Measurements from ENCODE around the gene NKG7. TPM values are rescaled to one million over a fixed set of nuclear protein-coding genes. Genes with fewer than 3 reads are reported as not detected.
A peak's percentile ranks its signal among the peaks of the same experiment; 100 is the strongest.

NKG7 gene
- total and polyA plus RNA-seq, 2 experiments from 2014 or later: not detected

DNA sequence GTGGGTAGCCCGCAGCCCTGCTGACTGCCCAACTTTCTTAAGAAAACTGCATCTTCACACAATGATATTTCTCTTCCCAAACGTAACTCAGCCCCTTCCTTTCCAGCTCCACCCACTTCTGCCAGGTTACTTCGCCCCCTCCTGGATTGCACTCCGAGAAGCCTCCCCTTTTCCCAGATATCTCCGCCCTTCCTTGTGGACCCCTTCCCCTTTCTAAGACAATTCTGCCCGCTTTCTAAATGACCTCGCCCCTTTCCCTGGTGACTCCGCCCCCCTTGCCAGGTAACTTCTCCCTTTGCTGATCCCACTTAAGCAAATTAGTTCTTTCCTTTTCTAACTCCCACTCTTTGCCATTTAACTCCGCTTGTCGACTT, 33.2 kb downstream of the NKG7 start:
- ATAC-seq (peak; percentile 55), DNase-seq (ENCODE audit: low spot score) (peak; percentile 91)
- peaks cover 12% of the 10 kb centered on the region; the same call in 2 of the 3 replicates for H3K36me3 Mint-ChIP-seq (ENCODE audit: low read depth)

More for the DNA sequence above, 33.2 kb downstream of the NKG7 start:
- no peaks in the 10 kb centered on the region for H3K36me3 ChIP-seq (ENCODE audit: insufficient read depth)
- peak overlapping the region; percentile 72 for H3K4me2 ChIP-seq
- TF ChIP-seq CREB1 (CRISPR knock-in tag; IDR thresholded peaks at IDR 0.05; ENCODE audit: low read depth) (no peak), ETS1 (IDR thresholded peaks at IDR 0.05) (no peak), POLR2AphosphoS5 (IDR thresholded peaks at IDR 0.05; ENCODE audit: low read depth) (peak; percentile 4; the same call in 1 of the 2 replicates), EZH2 (IDR thresholded peaks at IDR 0.05; ENCODE audit: low read depth, unreplicated experiment) (no peak), REST (IDR thresholded peaks at IDR 0.05; ENCODE audit: unreplicated experiment) (no peak), EZH2phosphoT487 (IDR thresholded peaks at IDR 0.05; ENCODE audit: unreplicated experiment) (no peak), JUNB (IDR thresholded peaks at IDR 0.05; ENCODE audit: unreplicated experiment) (no peak), ZNF331 (CRISPR knock-in tag; IDR thresholded peaks at IDR 0.05; ENCODE audit: low read depth) (no peak), ZNF114 (CRISPR knock-in tag; IDR thresholded peaks at IDR 0.05) (no peak), STAT1 (IDR thresholded peaks at IDR 0.05; ENCODE audit: unreplicated experiment) (no peak), CTCF (conservative IDR thresholded peaks at IDR 0.05; ENCODE audit: low read depth in 2 of 2) (0 out of 4 replicates have a peak, but pooled peaks of 1 of the 2 experiments have one; percentile 14), NANOG (IDR thresholded peaks at IDR 0.05; ENCODE audit: borderline replicate concordance) (no peak)
- TF ChIP-seq, protein P1, sequence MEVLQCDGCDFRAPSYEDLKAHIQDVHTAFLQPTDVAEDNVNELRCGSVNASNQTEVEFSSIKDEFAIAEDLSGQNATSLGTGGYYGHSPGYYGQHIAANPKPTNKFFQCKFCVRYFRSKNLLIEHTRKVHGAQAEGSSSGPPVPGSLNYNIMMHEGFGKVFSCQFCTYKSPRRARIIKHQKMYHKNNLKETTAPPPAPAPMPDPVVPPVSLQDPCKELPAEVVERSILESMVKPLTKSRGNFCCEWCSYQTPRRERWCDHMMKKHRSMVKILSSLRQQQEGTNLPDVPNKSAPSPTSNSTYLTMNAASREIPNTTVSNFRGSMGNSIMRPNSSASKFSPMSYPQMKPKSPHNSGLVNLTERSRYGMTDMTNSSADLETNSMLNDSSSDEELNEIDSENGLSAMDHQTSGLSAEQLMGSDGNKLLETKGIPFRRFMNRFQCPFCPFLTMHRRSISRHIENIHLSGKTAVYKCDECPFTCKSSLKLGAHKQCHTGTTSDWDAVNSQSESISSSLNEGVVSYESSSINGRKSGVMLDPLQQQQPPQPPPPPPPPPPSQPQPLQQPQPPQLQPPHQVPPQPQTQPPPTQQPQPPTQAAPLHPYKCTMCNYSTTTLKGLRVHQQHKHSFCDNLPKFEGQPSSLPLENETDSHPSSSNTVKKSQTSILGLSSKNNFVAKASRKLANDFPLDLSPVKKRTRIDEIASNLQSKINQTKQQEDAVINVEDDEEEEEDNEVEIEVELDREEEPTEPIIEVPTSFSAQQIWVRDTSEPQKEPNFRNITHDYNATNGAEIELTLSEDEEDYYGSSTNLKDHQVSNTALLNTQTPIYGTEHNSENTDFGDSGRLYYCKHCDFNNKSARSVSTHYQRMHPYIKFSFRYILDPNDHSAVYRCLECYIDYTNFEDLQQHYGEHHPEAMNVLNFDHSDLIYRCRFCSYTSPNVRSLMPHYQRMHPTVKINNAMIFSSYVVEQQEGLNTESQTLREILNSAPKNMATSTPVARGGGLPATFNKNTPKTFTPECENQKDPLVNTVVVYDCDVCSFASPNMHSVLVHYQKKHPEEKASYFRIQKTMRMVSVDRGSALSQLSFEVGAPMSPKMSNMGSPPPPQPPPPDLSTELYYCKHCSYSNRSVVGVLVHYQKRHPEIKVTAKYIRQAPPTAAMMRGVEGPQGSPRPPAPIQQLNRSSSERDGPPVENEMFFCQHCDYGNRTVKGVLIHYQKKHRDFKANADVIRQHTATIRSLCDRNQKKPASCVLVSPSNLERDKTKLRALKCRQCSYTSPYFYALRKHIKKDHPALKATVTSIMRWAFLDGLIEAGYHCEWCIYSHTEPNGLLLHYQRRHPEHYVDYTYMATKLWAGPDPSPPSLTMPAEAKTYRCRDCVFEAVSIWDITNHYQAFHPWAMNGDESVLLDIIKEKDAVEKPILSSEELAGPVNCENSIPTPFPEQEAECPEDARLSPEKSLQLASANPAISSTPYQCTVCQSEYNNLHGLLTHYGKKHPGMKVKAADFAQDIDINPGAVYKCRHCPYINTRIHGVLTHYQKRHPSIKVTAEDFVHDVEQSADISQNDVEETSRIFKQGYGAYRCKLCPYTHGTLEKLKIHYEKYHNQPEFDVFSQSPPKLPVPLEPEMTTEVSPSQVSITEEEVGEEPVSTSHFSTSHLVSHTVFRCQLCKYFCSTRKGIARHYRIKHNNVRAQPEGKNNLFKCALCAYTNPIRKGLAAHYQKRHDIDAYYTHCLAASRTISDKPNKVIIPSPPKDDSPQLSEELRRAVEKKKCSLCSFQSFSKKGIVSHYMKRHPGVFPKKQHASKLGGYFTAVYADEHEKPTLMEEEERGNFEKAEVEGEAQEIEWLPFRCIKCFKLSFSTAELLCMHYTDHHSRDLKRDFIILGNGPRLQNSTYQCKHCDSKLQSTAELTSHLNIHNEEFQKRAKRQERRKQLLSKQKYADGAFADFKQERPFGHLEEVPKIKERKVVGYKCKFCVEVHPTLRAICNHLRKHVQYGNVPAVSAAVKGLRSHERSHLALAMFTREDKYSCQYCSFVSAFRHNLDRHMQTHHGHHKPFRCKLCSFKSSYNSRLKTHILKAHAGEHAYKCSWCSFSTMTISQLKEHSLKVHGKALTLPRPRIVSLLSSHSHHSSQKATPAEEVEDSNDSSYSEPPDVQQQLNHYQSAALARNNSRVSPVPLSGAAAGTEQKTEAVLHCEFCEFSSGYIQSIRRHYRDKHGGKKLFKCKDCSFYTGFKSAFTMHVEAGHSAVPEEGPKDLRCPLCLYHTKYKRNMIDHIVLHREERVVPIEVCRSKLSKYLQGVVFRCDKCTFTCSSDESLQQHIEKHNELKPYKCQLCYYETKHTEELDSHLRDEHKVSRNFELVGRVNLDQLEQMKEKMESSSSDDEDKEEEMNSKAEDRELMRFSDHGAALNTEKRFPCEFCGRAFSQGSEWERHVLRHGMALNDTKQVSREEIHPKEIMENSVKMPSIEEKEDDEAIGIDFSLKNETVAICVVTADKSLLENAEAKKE (CRISPR knock-in tag; IDR thresholded peaks at IDR 0.05): no peak
- no peaks in the 10 kb centered on the region for H3K79me2 ChIP-seq (replicated peaks; ENCODE audit: insufficient read depth)
- H3K4me1 ChIP-seq (ENCODE audit: insufficient read depth): peaks cover 24% of the 10 kb centered on the region
- H3K27ac Mint-ChIP-seq: peak overlapping the region; percentile 96
- H2AFZ ChIP-seq: peak overlapping the region; percentile 77
- no peaks in the 10 kb centered on the region for H3F3A ChIP-seq (replicated peaks; ENCODE audit: low read depth)
- H3K27me3 ChIP-seq (ENCODE audit: insufficient read depth): peaks cover 16% of the 10 kb centered on the region
- H3K4me3 Mint-ChIP-seq: peak overlapping the region; percentile 88
- peaks cover 28% of the 10 kb centered on the region for H3K4me1 Mint-ChIP-seq
- H3K27me3 Mint-ChIP-seq (ENCODE audit: insufficient read depth, low read depth, poor library complexity): peaks cover 24% of the 10 kb centered on the region
- peak overlapping the region; percentile 62 for H3K4me3 ChIP-seq
- no peaks in the 10 kb centered on the region for H3K9me3 Mint-ChIP-seq
- peak overlapping the region; percentile 71 for H3K27ac ChIP-seq (ENCODE audit: low read depth)
- no peaks in the 10 kb centered on the region for H4K20me1 ChIP-seq (replicated peaks; ENCODE audit: insufficient read depth)
- no peaks in the 10 kb centered on the region for H3K9me2 ChIP-seq (ENCODE audit: insufficient read depth)
